Measurements from ENCODE around the gene NR1H3. TPM values are rescaled to one million over a fixed set of nuclear protein-coding genes. Genes with fewer than 3 reads are reported as not detected.

Gene NR1H3
- total RNA-seq, 3 donors from 2014 or later: 49.1 to 73.5 (median 50.6) TPM

- Histone ChIP-seq H3K4me3 (no peak overlapping the region), H3K36me3 (ENCODE audit: low read depth) (peaks cover 20% of the 10 kb centered on the region), H3K4me1 (ENCODE audit: low read depth) (peaks cover 3% of the 10 kb centered on the region), H3K9me3 (no peaks in the 10 kb centered on the region)
- TF ChIP-seq CTCF (IDR thresholded peaks at IDR 0.05): no peak
- ATAC-seq: no peak
- DNase-seq: no peak
- intact Hi-C loops (cut with DNase I, micrococcal nuclease): no loop called here
These were observed 19.1 kb downstream of the NR1H3 start for GRCh38 chr11:47276923-47277322.

GRCh38 chr11:47278058-47278457, 20.3 kb downstream of the NR1H3 start:
- ATAC-seq (no peak), DNase-seq (no peak)
- TF ChIP-seq CTCF (IDR thresholded peaks at IDR 0.05): no peak
- Histone ChIP-seq H3K4me3 (no peak overlapping the region), H3K36me3 (ENCODE audit: low read depth) (peaks cover 31% of the 10 kb centered on the region), H3K4me1 (ENCODE audit: low read depth) (no peaks in the 10 kb centered on the region), H3K9me3 (no peaks in the 10 kb centered on the region)
- intact Hi-C loops (cut with DNase I, micrococcal nuclease): no loop called here

DNA sequence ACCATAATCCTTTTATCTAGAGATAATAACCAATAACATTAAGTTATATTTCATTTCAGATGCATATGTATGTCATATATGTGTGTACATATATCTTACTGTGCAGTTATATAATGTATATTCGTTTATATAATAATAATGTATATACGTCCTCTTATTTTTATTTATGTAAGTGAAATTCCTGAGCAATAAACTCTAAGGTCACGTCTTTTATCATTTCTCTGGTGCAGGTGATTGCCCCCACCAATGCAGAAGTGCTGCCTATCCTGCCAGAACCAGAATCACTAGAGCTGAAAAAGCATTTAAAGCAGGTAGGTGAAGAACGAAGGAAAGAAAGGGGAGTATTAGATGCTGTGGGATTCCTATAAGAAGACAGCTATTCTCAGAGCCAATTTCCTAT, 21.0 kb downstream of the NR1H3 start:
- intact Hi-C loops (cut with DNase I, micrococcal nuclease): no loop called here
- H3K9me3 ChIP-seq: no peaks in the 10 kb centered on the region
- no peak for TF ChIP-seq CTCF (IDR thresholded peaks at IDR 0.05)
- H3K4me3 ChIP-seq: no peak overlapping the region
- no peak for ATAC-seq
- DNase-seq: no peak
- peaks cover 33% of the 10 kb centered on the region for H3K36me3 ChIP-seq (ENCODE audit: low read depth)
- no peaks in the 10 kb centered on the region for H3K4me1 ChIP-seq (ENCODE audit: low read depth)

GRCh38 chr11:47280099-47280498, 22.3 kb downstream of the NR1H3 start:
- no peak for ATAC-seq
- Histone ChIP-seq H3K36me3 (ENCODE audit: low read depth) (peaks cover 37% of the 10 kb centered on the region), H3K4me3 (no peak overlapping the region), H3K9me3 (no peaks in the 10 kb centered on the region), H3K4me1 (ENCODE audit: low read depth) (no peaks in the 10 kb centered on the region)
- no peak for DNase-seq
- intact Hi-C loops (cut with DNase I, micrococcal nuclease): no loop called here
- TF ChIP-seq CTCF (IDR thresholded peaks at IDR 0.05): no peak

DNA sequence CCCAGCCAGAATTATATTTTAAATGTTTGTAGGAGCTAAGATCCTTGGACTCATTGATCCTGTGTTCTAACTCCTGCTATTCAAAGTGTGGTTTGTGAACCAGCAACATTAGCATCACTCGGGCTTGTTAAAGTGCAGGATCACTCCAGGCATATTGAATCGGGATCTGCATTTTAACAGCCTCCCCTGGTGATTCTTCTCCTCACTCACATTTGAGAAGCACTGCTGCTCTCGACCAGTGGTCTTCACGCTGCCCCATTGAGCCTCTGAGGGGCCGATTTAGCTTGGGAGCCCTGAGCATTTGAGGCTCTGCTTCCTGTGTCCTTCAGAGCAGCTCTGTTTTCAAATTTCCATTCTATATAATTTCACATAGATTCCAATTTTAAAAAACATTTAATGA, 23.1 kb downstream of the NR1H3 start:
- H3K9me3 ChIP-seq: no peaks in the 10 kb centered on the region
- H3K4me1 ChIP-seq (ENCODE audit: low read depth): no peaks in the 10 kb centered on the region
- TF ChIP-seq CTCF (IDR thresholded peaks at IDR 0.05): no peak
- intact Hi-C loops (cut with DNase I, micrococcal nuclease): no loop called here
- no peak for ATAC-seq
- peaks cover 41% of the 10 kb centered on the region for H3K36me3 ChIP-seq (ENCODE audit: low read depth)
- H3K4me3 ChIP-seq: no peak overlapping the region
- DNase-seq: peak in 1 of 3 donors; percentile 3

GRCh38 chr11:47282462-47282861, 24.7 kb downstream of the NR1H3 start:
- H3K36me3 ChIP-seq (ENCODE audit: low read depth): peaks cover 43% of the 10 kb centered on the region
- ATAC-seq (no peak), DNase-seq (peak in 1 of 3 donors; percentile 9)
- H3K9me3 ChIP-seq: no peaks in the 10 kb centered on the region
- no peaks in the 10 kb centered on the region for H3K4me1 ChIP-seq (ENCODE audit: low read depth)
- TF ChIP-seq CTCF (IDR thresholded peaks at IDR 0.05): no peak
- no peak overlapping the region for H3K4me3 ChIP-seq
- intact Hi-C loops (cut with DNase I, micrococcal nuclease): no loop called here

All from mucosa of descending colon (tissue), 3 donors.